GM21526 (cell line): ENCODE results near the gene SLC24A4.

Experiments used
- ATAC-seq: cut with Tn5 transposase; IDR thresholded peaks from one replicate; pipeline ENCODE4 v1.9.1; 2021; ENCODE audit warnings: moderate library complexity; ENCODE audit not compliant: unreplicated experiment, low FRiP score

Gene SLC24A4

DNA sequence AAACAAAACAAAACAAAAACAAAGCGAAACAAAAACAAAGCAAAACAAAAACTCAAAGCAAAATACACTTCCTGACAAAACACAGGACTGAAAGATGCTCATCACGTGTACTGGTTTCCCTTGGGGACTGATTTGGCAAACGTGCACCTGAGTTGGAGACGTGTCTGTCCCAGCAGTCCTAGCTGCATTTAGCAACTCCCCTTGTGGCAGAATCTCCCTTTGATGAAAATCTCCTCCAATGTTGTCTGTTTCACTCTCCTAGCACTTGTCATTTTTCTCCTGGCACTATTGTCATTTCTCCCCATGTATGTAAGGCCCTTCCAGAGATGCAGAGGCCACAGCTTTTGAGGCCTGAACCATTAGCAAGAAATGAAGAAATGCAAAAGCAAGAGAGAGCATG lies 6.8 kb upstream of the SLC24A4 start:
- ATAC-seq = no peak

DNA sequence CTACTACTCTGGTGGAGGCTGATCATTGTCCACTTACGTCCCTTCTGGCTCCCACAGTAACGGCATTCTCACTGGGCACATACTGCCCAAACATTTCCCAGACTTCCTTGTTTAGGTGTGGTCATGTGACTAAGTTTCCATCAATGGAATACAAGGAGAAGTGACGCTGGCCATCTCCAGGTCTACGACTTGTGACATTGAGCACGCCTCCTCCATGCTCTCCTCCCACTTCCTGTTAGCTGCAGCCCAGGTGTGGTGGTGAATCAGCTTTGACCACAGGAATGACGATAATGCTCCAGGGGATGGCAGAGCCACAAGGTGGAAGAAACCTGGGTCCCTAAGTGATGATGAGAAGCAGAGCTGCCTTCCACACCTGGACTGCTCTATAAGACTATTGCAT lies 6.0 kb upstream of the SLC24A4 start:
- no peak for ATAC-seq

DNA sequence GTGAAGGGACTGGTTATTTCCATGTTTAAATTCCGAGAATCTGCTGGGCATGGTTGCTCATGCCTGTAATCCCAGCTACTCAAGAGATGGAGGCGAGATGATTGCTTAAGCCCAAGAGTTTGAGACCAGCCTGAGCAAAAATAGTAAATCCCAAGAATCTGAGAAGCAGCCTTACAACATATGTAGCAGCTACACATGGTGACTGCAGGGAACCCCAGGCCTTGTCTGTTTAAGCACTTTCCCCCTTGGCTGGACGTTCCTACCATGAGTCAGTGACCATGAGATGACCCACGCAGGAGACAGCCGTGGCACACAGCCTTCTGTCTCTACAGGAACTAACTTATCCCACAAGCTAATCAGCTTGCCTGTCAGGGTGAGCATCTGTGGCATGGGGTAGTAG lies 5.5 kb upstream of the SLC24A4 start:
- ATAC-seq = no peak

DNA sequence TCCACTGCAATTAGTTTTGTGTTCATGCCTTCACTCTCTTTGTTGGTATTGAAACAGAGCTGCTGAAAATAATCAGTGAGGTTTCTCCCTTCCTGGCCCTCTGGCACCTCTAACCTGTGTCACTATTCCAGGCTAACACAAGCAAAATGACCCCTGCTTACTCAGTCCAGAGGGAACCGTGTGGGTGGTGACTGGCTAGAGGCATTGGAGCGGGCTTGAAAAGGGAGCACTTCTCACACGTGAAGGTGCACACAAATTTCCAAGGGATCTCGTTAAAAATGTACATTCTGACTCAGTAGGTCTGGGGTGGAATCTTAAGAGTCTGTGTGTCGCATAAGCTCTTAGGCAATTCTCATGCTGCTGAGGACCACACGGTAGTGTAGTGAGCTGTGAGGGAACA lies 1.3 kb upstream of the SLC24A4 start:
- ATAC-seq = no peak

DNA sequence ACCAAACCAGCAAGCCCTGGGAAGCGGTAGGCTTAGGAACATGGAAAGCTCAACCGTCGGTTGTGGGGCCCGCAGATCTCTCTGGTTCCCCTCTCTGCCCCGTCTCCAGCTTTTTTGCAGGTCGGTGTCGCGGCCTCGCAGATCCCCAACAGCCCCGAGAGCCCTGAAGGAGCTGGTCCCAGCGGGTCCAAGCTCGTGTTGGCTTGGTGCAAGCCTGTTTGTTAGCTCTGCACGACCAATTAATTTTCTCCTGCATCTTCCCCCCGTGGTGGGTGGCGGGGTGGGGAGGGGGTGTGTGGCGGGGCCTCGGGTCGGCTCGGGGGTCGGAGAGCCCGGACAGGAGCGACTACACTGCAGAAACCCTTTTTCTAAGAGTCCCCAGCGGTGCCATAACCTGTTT lies 449 bp upstream of the SLC24A4 start:
- ATAC-seq = no peak

DNA sequence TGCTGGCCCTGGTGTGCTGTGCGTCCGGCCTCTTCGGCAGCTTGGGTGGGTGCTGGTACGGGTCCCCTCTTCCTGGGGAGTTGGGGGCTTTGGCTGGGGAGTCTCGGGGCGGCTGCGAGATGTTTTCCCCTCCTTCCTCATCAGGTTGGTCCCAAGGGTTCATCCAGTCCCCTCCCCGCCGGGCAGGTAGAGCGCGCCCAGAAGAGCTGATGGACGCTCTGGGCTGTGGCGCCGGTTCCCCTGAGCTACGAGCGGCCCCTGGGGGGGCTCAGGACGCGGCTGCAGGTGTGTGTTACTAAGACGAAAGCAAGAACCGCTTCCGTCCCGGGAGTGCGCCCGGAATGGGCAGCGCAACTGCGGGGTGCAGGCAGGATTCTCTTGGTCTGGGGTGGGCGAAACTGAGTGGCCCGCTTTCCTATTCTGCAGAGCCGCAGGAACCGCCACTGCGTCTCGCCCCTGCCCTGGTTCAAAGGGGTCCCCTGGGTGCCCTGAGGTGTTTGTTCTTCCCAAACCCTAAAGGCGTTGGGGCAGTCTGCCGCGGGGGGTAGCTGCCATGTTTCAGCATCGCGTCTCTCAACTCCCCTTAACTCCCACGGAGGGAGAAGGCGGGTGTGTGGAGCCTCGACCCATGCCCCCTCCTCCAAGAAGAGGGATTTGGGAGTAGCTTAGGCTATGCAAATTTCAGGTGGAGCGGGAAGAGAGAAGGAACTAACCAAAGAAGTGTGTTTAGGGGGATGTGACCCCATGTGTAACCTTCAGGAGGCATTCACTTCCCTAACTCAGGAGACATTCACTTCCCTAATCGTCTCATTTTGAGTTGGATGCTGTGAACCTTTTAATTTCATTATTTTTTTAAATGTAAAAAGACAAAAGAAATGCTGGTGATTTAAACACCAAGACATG lies 1.2 kb downstream of the SLC24A4 start:
- ATAC-seq = no peak

DNA sequence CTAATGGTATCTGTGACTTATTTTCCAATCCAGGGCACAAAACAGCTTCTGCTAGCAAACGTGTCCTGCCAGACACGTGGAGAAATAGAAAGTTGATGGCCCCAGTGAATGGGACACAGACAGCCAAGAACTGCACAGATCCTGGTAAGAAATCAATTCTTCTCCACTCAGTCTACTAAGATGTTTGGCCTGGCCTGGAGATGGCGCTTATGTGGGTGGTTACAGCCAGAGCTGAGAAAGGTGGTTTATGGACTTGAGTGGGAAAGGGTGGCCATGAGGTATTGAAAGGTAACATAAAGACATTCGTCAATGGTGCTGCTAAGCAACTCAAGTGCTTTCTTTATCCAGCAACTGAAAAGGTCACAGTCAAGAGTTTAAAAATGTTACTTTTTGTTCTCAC lies 2.9 kb downstream of the SLC24A4 start:
- ATAC-seq = no peak

DNA sequence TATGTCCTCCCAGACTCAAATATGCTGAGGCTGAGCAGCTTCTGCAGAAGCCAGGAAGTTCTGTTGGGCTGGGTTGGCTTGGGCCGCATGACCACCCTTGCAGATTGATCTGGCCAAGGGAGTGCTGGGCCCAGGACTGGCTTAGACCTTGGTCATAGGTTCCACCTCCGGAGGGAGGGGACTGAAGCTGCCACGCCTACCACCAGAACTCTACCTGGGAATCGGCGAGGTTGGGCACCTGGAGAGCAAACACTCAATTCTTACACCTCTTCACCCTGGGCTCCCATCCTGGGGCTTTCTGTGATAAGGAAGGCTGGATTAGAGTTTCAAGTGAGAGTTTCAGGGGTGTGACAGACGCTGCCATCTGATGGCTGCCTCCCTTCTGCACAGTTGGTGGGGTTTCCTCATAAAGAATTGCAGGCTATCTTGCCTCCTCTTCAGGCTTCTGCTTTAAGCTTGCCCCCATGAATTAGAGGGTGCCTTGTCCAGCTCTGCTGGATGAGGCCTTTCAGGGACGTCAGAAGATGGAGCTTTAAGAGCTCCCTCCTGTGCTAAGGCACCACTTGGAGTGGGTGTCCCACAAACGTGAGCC lies 5.8 kb downstream of the SLC24A4 start:
- ATAC-seq = no peak

DNA sequence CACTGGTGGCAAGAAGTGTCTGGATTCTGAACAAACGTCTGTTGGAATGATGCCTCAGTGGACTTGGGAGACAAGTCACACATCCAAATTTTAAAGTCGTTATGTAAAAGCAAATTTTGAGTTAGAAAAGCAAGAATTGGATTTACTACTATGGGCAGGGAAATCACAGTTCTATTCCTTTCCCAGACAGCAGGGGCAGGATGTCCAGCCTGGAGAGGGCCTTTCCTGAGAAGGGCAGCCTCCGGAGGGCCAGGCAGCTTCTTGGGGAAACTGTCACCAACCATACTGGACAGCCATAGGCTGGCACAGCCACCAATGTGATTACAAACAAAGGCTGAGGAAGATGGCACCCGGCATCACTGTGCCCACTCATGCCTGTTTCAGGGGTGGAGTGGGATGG lies 11.1 kb downstream of the SLC24A4 start:
- no peak for ATAC-seq

DNA sequence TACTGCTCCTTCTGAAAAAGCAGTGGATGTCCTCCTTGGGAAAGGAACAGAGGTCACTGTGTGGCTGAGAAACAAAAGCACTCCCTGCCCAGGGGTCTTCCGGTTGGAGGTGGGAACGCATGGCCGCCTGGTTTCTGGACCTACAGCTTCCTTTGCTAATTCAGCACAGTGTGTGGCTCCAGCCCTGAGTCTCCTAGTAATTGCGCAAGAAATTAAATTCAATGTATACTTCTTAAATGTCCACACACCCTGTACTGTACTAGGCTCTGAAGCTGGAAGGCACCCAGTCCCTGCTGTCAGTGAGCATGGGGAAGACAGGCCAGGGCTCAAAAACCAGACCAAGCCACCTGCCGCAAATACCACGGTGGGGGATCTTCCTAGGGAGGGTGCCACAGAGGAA lies 13.4 kb downstream of the SLC24A4 start:
- ATAC-seq = no peak

DNA sequence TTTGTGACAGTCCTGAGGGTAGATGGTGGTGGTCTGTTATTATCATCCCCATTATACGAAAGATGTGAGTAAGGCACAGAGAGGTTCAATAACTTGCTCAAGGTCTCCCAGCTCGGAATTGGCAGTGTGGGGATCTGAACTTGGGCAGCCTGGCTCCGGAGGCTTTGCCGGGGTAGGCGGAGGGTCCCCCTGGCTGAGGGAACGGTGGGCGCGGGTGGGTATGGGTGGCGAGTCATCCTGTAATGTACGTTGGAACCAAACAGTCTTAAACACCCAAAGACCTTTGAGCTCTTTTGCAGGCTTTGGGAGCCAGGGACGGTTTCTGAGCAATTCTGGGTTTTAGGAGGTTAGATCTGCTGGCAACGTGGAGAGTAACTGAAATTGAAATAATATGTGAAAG lies 16.5 kb downstream of the SLC24A4 start:
- ATAC-seq = no peak

DNA sequence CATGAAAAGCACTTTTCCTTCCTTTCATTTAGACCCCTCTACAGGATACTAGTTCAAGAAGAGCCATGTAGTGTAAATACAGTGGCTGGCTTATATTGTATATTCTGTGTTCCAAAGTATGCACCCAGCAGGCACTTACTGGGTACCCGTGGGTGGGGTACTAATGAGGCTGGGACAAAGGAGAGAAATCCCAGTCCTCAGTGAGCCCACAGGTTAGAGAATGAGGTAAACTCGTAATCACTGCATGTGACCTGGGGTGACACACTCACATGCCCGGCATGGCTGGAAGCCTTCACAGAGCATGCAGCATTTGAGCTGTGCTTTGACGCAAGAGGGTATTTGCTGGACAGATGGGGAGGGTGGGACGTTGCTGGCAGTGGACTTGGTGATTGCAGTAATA lies 17.1 kb downstream of the SLC24A4 start:
- ATAC-seq = no peak

DNA sequence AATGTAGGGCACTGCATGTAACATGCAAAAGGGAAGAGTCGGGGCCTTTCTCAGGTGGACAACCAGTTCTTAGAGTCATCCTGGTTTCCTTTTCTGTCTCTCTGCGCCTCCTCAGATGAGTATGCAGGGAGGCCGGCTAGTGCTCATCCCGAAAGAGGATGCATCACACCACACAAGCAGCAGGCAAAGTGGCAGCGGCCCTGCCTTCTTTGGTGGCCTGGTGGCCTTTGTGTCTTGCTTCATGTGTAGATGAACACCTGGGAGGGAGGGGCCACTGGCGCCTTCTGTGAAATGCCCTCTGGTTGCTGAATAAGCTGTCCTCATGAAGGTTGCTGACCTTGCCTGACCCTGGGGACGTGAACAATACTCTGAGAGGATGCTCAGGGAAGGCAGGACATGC lies 18.0 kb downstream of the SLC24A4 start:
- no peak for ATAC-seq

DNA sequence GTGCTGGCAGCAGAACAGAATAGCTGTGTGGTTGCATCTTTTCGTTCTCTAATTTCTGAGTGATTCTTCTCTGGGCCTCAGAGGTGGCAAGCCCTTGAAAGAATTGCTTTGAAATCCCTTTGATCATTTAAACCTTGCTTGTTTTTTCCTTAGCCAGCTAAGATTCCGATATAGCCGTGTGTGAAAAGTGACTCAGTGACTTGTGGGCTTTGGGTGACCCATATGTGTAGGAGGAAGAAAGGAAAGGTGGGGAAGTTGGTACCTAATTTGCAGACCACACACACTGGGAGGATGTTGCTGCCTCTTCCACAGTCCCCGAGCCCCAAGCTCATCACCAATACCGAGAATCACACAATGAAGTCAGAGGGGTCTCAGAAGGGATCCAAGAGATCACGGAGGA lies 18.8 kb downstream of the SLC24A4 start:
- no peak for ATAC-seq

DNA sequence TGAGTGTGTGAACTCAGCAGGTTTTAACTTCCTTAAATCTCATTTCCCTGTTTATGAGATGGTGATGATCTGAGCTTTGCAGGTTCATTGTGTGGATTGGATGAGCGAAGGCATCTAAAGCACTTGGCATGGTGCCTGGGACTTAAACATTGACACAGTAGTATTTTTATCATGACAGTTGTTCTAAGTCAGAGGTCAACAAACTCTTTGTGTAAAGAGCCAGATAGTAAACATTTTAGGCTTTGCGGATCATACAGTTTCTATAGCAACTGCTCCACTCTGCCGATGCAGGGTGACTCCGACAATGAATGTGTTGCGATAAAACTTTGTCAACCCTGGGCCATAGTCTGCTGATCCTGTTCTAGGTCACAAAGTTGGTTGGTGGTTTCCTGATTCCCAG lies 25.2 kb downstream of the SLC24A4 start:
- ATAC-seq = no peak

DNA sequence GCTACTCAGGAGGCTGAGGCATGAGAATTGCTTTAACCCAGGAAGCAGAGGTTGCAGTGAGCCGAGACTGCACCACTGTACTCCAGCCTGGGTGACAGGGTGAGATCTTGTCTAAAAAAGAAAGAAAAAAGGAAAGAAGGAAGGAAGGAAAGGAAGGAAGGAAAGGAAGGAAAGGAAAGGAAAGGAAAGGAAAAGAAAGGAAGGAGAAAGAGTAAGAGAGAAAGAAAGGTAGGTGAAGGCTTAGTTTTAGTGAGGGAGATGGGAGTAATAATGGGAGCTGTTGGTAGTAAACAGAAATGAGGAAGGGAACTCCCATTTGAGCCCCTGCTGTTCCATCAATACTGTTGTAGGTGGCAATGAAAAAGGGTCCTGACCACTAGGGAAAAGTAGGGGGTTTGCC lies 28.8 kb downstream of the SLC24A4 start:
- no peak for ATAC-seq

DNA sequence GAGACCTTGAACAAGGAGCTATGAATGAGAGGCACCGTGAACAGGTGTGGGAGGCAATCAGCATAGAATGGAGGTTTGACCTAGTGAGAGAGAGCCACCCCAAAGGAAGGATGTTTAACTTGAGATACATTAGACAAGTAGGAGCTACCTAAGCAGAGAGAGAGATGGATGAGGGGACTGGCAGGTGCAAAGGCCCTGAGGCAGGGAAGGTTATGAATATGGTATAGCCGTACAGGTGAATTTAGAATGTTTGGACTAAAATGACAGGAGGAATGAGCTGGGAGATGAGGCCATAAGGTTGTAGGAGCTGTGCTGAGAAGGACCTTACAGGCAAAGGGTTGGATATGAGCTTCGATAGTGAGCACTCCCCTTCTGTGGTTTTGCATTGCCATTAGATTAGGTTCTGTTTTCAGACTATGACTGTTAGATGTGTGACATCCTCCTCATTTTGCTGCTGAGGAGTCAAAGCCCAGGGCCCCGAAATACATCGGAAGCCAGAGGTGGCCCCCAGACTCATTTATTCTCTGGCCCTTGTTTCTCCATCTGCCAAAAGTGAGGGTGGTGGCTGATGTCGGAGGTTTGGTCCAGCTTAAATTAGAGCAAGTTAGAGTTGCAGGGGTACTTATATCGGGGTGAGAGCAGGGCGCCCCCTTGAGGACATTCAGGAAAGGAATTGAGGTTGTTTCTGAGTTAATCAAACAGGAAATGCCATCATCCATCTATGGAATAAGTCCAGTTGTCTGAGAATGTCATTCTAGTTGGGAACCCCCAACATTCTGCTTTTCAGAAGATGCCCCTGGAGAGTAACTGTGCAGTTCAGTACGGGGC lies 29.4 kb downstream of the SLC24A4 start:
- no peak for ATAC-seq

DNA sequence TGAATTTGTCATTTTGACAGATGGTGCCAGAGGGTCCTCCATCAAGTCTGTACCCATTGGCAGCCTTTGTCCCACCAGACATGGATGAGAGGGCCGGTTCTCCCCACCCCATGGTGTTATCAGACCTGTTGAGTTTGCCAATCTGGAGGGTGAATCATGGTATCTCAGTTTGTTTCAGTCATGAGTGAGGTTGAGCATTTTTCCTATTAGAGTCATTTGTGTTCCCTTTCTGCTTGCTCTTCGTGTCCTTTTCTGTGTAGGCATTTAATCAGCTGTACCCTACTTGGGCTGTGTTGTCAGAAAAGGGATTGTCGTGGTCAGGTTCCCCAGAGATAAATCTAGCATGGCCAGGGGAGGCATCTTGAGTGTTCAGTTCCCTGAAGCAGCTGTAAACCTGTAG lies 30.5 kb downstream of the SLC24A4 start:
- no peak for ATAC-seq

DNA sequence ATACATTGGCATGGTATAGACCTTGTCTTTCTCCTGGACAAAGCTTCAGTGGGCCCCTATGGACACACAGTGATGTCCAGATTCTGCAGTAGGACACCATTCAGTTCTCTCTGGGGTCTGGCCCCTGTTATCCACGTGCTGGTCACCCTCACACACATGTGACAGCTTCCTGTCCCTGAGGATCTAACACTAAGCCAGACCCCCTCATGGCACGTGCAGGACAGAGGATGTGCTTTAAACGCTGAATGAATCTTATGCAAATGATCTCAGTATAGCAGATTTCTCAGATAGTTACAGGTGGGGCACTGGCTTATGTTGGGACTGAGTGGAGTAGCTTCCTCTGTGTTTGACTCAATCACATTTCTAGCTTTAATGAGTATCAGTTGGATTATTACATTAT lies 33.7 kb downstream of the SLC24A4 start:
- ATAC-seq = no peak

DNA sequence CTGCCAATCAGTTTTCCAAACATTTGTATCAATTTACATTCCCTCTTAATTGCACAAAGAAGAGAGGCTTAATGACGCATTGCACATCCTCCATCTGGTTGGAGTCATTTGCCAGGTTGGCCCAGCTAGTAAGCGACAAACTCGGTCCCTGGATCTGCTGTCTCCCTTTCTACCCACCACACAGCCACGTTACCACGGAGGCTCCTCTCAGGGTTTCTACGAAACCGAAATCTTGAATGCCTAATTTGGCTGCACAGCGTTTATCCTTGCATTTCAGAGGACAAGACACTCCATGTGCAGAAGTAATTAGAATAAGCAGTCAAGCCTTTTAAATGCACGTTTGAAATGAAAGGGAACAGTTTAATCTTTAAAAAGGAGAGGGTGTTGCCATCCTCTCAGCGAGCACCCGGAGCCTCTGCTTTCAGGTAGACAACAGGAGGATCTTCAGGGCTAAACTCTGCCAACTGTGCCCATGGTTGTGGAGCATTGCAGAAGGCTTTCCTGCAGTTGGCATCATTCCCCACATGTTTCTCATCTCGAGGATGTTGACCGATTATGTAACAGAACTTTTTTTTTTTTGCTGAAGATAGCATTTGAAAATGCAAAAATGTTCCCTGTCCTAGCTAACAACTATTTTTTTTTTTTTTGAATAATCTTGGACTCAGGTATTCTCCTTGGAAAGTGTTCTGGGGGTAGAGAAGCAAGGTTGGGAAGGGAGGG lies 37.8 kb downstream of the SLC24A4 start:
- ATAC-seq = no peak

DNA sequence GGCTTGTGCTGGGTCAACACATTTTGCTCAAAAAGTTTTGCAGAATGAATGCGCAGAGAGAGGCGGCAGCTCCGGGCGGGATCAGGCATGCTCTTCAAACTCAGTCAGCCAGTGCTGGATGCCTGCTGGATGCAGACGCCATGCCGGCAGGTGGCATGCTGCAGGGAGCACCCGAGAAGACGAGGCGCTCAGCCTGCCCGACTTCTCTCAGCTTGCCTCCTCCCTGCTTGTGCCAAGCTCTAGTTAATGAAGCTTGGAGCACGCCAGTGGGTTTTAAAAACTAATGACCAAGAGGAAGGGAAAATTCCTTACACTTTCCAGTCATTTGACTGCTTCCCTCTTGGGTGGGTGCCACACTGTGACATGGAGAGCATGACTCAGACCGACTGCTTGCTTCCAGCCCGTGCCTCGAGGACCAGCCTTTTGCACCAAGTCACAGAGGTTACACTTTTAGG lies 39.8 kb downstream of the SLC24A4 start:
- no peak for ATAC-seq
